Colon (tissue), 2 donors: ENCODE data around the gene WT1.
"Not testable (repeated sequence)": the region's sequence is repeated elsewhere in the genome, so short reads cannot be mapped to it uniquely, and the experiment has no call there.

ENCODE experiments used
- FAIRE-seq: peaks from 2 replicates; lab custom pipeline; 2012; peaks lifted over from hg19 to GRCh38; lab: Jason Lieb, UNC
- donor health status: control.
- donor health status: control.

The WT1 gene

GRCh38 chr11:32435511-32435941 lies at the start of gene WT1:
TSS of gene WT1 (minus strand) at chr11:32435539.
- FAIRE-seq = no peak

GRCh38 chr11:32479291-32479690 lies 44.0 kb upstream of the WT1 start:
- FAIRE-seq = no peak

GRCh38 chr11:32478277-32478731 lies 43.0 kb upstream of the WT1 start:
- FAIRE-seq = no peak

GRCh38 chr11:32473282-32473909 lies 38.1 kb upstream of the WT1 start:
- FAIRE-seq = no peak

- FAIRE-seq = no peak
Measured at GRCh38 chr11:32472226-32472625, 36.9 kb upstream of the WT1 start.

- not testable (repeated sequence) for FAIRE-seq
Measured at GRCh38 chr11:32471544-32471943, 36.2 kb upstream of the WT1 start.

GRCh38 chr11:32469791-32470190 lies 34.5 kb upstream of the WT1 start:
- FAIRE-seq = no peak

- FAIRE-seq = no peak
Measured at GRCh38 chr11:32466279-32466915, 31.1 kb upstream of the WT1 start.

- no peak for FAIRE-seq
Measured at GRCh38 chr11:32464078-32464477, 28.7 kb upstream of the WT1 start.

GRCh38 chr11:32462011-32462690 lies 26.8 kb upstream of the WT1 start:
- FAIRE-seq = no peak

GRCh38 chr11:32456864-32457263 lies 21.5 kb upstream of the WT1 start:
- no peak for FAIRE-seq

GRCh38 chr11:32454993-32455392 lies 19.7 kb upstream of the WT1 start:
- FAIRE-seq = no peak

- FAIRE-seq = no peak
Measured at GRCh38 chr11:32451808-32452207, 16.5 kb upstream of the WT1 start.

- no peak for FAIRE-seq
Measured at GRCh38 chr11:32450372-32450771, 15.0 kb upstream of the WT1 start.

GRCh38 chr11:32448232-32448631 lies 12.9 kb upstream of the WT1 start:
- FAIRE-seq = no peak

- FAIRE-seq = no peak
Measured at GRCh38 chr11:32447252-32447651, 11.9 kb upstream of the WT1 start.

- FAIRE-seq = no peak
Measured at GRCh38 chr11:32446227-32446626, 10.9 kb upstream of the WT1 start.

GRCh38 chr11:32444186-32444585 lies 8.8 kb upstream of the WT1 start:
- FAIRE-seq = no peak

- no peak for FAIRE-seq
Measured at GRCh38 chr11:32440916-32441315, 5.6 kb upstream of the WT1 start.

GRCh38 chr11:32440312-32440908 lies 5.1 kb upstream of the WT1 start:
- no peak for FAIRE-seq

GRCh38 chr11:32439501-32440210 lies 4.3 kb upstream of the WT1 start:
- FAIRE-seq = no peak

GRCh38 chr11:32438866-32439489 lies 3.6 kb upstream of the WT1 start:
- FAIRE-seq = no peak
